H1 (cell line): ENCODE measurements around the gene ATF7. TPM values are rescaled to one million over a fixed set of nuclear protein-coding genes. Genes with fewer than 3 reads are reported as not detected.

ENCODE experiments used
- ASH2L ChIP-seq: fragments of 200-600, 300-600 bp; sonication (generic); IDR thresholded peaks from one replicate; pipeline ENCODE4 v1.7.1; 2017; ENCODE audit warnings: low read length
- BACH1 ChIP-seq: IDR thresholded peaks from 2 replicates; pipeline ENCODE4 v1.6.1; 2012; ENCODE audit warnings: low read length, improper control_type of control experiment
- BRCA1 ChIP-seq: IDR thresholded peaks from 2 replicates; pipeline ENCODE4 v1.6.1; 2012; ENCODE audit warnings: low read depth, low read length, improper control_type of control experiment
- CBX5 ChIP-seq: fragments of 300-800, 300-1000 bp; sonication (generic); IDR thresholded peaks from 2 replicates; pipeline ENCODE4 v1.7.1; 2016; ENCODE audit warnings: antibody characterized with exemption, low read length, low read depth
- GTF2F1 ChIP-seq: IDR thresholded peaks from 2 replicates; pipeline ENCODE4 v1.6.1; 2012; ENCODE audit warnings: low read depth, low read length, improper control_type of control experiment, borderline replicate concordance
- KDM4A ChIP-seq: IDR thresholded peaks from one replicate; pipeline ENCODE4 v1.7.1; 2012; ENCODE audit warnings: low read depth, mild to moderate bottlenecking, moderate library complexity, low read length, inconsistent platforms; ENCODE audit not compliant: severe bottlenecking
- NRF1 ChIP-seq: IDR thresholded peaks from 2 replicates; pipeline ENCODE4 v1.6.1; 2011; ENCODE audit warnings: mild to moderate bottlenecking, low read depth, low read length, improper control_type of control experiment
- RBBP5 ChIP-seq: IDR thresholded peaks from 2 replicates; pipeline ENCODE4 v1.7.1; 2012; ENCODE audit warnings: low read depth, mild to moderate bottlenecking, inconsistent platforms, low read length, moderate library complexity, borderline replicate concordance
- SP4 ChIP-seq: IDR thresholded peaks from 2 replicates; pipeline ENCODE4 v1.6.1; 2012; ENCODE audit warnings: low read length, inconsistent platforms
- TCF12 ChIP-seq: IDR thresholded peaks from 2 replicates; pipeline ENCODE4 v1.6.1; 2011; ENCODE audit warnings: low read depth, mild to moderate bottlenecking, low read length
- YY1 ChIP-seq: IDR thresholded peaks from 2 replicates; pipeline ENCODE4 v1.6.1; 2011; ENCODE audit warnings: low read depth, mild to moderate bottlenecking, low read length
- polyA plus RNA-seq, 7 experiments: library from polyadenylated mRNA; depleted of rRNA in 3 of 7; stranded (reverse) in 5 of 7; unstranded in 2 of 7; fragments of >200 nt in 5 of 7; fragments of 200-250 nt in 2 of 7; gene quantifications; 1 replicate in 5 of 7; 2 replicates in 1 of 7; 4 replicates in 1 of 7; pipeline versions ENCODE4 v1.2.1 to v1.2.3, GENCODE V29; 2011 to 2013; ENCODE audit warnings: missing spikeins in 2 of 7, mixed read lengths in 2 of 7
- total RNA-seq: library from RNA; stranded (reverse); fragmentation: NEBNext Ultra II Directional; extraction: Animal tissue kit (Norgen Biotek cat#: 25700); gene quantifications from 2 replicates; pipeline ENCODE4 v1.2.1, GENCODE V29; 2021
- TF ChIP-seq, protein P1 (sequence below): IDR thresholded peaks from 2 replicates; pipeline ENCODE4 v1.6.1; 2011; ENCODE audit warnings: low read length, improper control_type of control experiment

ATF7 gene
- total and polyA plus RNA-seq, 2 of the 8 experiments (the other 6 are each of a cell fraction or from before 2014, with no cell fraction given) = 10.1 to 16.6 TPM

DNA sequence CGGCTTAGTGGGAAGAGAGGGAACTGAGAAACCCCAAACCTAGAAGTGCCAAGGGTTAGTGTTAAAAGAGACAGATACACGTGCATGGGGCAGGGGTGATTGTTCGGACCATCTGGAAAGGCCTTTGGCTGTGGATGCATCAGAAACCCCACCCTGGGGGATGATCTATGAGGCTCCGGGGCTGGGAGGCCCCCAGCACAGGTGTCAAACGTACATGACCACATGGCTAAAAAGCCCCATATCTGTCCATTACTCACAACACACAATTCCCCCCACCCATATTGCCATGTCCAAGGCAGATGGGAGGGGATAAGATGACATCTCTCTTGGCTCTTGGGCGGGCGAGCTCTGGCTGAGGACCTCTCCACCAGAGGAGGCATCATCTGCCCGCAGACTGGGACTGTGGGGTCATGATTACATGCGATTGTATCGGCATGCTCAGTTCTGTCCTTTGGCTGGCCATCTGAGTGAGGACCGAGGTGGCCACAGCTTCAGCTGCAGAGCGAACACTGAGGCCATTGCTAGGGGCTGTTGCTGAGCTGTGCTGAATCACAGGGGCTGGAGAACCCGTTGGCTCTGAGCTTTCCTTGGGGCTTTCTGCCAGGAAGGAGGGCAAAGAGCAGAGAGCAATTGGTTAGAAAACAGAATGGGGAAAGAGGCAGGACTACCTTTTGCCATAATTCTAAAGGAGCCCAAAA is 109.3 kb downstream of the ATF7 start (continued):
- TF ChIP-seq, protein P1, sequence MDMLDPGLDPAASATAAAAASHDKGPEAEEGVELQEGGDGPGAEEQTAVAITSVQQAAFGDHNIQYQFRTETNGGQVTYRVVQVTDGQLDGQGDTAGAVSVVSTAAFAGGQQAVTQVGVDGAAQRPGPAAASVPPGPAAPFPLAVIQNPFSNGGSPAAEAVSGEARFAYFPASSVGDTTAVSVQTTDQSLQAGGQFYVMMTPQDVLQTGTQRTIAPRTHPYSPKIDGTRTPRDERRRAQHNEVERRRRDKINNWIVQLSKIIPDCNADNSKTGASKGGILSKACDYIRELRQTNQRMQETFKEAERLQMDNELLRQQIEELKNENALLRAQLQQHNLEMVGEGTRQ = no peak
- TF ChIP-seq ASH2L (no peak), BACH1 (no peak), TCF12 (no peak), BRCA1 (no peak), KDM4A (no peak), RBBP5 (no peak), CBX5 (no peak), YY1 (no peak), NRF1 (no peak), SP4 (no peak), GTF2F1 (no peak)
